M059J (cell line): ENCODE data around the gene GRK3. TPM values are rescaled to one million over a fixed set of nuclear protein-coding genes. Genes with fewer than 3 reads are reported as not detected.

Experiments
- DNase-seq: peaks from one replicate; pipeline ENCODE4 v3.0.0-alpha.2; 2012; ENCODE audit warnings: low read depth
- total RNA-seq: library from RNA; depleted of rRNA; stranded (reverse); fragments of >200 nt; shearing (Covaris generic); gene quantifications from 2 replicates; pipeline ENCODE4 v1.2.3, GENCODE V29; 2014

Gene GRK3
- total RNA-seq, 1 experiment from 2014 or later, result 4.6 TPM

DNA sequence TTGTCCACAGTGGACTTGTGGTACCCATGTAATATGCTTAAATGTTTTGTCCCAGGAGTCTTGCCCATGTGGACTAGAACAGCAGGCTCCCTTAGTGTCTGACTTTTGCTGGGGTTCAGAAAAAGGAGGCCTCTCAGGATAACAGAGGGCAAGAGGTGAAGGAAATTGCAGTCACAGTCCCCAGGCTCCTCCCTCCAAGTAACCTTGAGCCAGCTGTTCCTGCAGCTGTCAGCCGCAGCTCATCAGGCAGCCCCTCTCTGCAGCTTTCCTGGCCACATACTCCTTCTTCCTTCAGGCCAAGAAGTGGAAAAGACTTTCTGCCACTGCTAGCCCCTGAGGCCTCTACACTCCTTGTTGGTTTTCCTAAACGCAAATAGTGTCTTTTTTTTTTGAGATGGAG, 171.2 kb downstream of the GRK3 start:
- DNase-seq, result no peak

DNA sequence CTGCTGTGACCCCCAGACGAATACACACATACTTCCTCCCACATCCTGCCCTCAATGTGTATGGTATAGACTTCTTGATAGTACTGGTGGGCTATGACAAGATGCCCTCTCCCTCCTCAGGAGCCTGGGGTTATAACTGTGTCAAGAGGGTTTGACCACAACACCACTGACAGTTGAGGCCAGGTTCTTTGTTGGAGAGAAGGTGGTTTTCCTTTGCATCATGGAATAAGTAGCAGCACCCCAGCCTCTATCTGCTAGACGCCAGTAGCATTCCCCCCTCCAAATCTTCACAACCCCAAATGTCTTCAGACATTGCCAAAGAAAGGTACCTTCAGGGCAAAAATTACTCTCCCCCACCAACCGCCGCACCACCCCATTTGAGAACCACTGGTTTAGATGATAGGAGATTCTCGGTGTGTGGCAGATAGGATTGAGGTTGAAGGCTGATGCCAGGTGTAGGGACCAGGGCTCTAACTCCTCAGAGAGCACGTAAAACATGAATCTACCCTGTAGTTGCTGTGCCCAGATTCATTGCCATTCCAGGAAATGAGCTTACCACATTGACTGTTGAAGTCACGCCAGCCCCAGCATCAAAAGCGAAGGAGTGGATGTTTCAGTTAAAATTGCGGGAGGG, 172.0 kb downstream of the GRK3 start:
- DNase-seq, result no peak

DNA sequence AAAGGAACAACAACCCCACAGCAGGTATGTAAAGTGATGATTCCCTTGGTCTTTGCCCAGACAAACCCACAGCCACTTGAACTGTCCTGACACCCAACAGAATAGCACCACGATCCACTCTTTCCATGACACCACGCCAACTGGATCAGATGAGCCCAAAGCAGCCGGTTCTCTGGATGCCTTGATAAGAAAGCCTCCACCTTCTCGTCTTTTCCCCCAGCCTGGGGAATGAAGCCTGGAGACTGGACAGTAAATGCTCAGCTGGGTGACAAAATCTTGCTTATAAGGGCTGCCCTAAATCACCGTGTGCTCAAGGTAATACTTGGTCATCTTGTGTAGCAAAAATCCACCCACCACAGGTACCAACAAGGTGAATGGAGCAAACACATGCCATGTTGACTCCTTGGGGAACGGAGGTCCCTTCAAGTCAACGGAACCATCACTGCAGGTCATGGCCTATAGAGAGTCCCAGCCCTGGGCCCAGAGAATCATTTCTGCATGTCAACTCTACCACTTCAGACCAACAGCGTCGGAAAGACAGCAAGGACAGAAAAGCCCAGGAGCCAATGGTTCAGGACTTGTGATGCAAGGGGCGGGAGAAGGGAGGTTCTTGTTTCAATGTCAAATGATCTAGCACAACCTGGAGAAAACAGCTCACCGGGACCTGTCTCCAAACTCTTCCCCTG, 175.3 kb downstream of the GRK3 start:
- no peak for DNase-seq

DNA sequence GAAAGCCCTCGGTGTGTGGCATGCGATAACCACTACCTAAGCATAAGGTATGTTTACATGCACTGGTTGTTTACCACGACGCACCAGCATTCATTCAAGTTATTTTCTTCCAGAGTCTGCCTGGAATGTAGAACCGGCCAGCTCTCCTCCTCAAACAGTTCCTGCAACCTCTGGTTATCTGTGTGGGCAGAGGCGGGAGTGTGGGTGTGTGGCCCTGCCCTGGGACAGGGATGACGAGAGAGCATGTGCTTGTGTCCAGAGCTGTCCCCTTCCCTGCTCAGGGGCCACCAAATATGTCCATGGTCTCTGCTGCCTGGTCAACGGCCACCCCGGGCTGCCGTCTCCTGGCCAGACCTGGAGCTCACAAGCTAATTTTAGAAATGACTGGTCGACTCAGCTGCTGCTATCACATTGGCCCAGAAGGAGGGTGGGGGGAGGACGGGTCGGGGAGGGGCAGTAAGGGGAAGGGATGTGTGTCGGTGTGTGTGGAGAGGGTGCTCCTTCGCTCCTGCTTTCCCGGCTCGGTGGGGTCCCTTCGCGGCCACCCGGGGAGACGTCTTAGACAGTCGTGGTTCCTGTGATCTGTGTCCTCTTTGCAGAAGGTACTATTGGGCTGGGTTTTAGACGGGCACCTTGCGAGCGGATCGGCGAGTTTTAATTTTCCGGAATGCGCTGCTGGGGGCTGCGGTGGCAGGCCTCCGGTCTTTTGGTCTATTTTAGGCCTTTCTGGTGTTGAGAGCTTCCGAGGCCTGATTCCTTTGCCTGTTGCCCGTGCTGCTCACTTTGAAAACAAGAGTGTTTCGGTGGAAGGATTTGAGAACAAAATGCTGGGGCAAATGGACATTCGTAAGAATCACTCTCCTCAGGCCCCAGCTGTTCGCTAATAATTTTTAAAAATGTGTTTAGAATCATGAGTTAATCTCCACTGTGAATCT, 177.5 kb downstream of the GRK3 start, which contains the start of gene MYO18B:
Gene MYO18B (plus strand): TSS at position 497 of the 935 bp plus-strand sequence. CDS start 18,905 bp downstream, outside the sequence.
- DNase-seq, result no peak

DNA sequence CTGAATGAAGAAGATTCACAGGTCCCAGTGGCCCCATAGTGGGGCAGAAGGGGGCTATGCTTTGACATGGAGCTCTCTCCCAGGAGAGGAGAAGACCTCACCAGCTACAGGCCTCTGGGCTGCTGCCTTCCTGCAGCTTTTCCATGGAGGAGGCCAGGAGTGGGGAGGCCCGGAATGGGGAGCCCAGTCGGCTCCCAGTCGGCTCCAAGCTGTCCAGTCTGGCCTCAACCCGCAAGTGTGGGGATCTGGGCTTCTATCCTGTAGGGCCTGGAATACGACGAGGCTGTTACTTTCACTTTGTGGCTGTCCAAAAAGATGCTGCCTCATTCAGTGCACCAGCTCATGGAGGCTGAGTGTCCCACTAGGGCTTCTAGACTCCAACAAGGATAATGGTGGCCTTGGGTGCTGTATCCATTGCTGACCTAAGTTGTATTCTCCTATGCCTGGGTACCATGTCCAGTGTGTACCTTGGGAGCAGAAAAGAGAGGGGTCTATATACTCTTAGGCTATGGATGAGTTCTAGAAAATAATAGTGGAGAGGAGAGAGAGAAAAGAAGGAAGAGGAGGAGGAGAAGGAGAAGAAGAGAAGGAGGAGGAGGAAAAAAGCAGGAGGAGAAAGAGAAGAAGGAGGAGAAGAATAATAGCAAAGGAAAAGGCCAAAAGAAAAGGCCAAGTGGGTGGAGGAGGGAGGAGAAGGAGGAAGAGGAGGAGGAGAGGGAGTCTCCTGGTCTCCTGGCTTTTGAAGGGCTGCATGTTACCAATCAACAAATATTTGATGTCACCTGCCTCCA, 178.6 kb downstream of the GRK3 start:
- no peak for DNase-seq

DNA sequence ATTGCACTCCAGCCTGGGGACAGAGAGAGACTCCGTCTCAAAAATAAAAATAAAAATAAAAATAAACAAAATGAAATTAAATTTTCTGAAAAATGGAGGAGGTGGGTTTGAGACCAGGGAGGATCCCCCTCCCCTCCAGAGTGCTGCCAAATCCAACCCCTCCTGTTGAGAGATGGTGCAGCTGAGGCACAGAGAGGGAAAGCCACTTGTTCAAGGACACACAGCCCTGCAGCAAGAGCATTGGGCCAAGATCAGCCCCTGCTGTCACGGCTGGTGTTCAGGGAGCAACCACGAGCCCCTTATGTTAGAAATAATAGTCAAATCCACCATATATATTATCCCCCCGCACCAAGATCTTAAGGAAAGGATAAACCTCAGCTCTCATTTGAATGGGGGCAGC, 180.2 kb downstream of the GRK3 start:
- DNase-seq, result no peak

DNA sequence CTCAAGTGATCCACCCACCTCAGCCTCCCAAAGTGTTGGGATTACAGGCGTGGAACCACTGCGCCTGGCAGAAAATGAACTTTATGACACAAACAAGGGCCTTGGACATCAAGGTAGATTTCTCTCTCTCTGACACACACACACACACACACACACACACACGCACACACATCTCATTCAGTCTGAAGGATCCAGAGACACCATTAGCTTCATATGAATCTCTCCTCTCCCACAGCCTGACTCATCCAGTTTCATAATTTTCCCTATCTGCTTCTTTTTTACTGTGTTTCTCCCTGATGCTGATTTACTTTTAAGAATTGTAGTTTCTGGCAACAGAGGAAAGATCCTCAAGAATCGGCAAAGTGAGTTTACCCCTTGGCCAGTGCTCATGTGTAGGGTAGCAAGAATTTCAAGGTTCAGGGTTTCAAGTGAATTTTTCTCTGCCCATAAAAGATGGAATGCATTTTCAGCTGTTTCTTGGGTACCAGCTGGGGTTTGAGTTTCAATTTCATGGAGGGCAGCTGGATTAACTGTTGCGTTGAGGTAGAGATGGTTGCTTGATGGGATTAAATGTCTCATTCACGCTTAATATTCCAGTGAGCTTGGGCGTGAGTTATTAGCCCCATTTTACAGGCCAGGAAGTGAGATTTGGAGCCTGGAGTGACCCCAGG, 181.0 kb downstream of the GRK3 start:
- peak; percentile 59 for DNase-seq

DNA sequence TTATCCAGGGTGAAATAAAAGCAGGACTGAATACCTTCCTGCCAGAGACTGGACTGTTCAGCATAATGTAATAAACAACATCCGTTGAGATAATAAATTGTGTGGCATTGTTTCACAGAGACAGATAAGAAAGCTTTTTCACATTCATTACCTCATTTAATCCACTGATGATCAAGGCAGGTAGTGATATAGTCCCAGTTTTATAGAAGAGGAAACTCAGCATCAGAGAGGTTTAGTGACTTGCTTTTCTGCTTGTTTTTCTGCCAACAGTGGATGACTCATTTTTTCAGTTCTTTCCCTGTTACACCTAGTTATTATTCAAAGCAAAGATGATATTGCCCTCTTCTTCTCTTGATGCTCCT, 181.5 kb downstream of the GRK3 start:
- DNase-seq, result peak; percentile 75

DNA sequence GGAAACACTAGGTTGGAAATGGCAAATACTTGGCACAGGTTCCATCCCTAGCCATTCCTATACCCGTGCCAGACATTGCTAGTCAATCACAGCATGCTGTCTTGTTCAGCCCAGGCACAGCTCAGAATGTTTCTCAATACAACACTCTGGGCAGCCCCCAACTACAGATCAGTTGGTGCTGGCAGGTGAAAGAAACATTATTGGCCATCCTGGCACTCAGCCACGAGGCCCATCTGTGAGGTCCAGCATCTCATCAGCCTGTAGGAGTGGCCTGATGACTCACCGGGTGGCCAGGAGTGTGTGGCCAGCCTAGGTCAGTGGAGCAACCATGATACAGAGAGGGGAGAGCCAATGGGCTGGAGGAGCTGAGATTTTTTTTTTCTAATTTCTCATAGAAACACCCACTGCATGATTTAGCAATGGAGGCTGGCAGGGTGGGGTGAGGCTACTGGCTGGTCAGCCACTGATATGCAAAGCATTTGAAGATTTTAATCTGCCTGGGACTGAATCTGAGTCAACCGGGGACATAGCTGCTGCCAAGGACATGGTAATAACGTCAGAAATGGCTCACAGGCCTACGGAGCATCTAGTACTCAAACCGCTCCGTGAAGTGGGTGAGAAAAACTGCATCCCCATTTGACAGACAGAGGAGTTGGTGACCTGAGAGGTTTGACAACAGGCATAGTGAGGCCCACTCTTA, 182.9 kb downstream of the GRK3 start:
- peak; percentile 98 for DNase-seq

DNA sequence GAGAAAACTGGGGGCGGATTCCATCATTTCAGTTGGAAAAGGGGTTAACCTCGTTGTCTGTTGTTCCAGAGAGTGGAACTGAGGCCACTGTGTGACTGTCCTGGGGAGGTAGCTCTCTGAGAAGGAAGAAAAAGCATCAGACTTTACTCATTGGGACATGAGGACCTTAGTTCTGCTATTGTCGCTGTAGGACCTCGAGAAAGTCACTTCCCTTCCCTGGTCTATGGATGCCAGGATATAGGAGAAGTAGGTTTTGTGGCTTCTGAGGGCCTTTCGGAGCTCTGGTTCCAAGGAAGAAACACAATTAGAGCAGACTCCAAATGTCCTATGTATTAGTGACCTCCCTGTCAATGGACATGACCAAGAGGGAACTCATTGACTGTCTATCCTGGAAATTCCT, 183.7 kb downstream of the GRK3 start:
- no peak for DNase-seq

DNA sequence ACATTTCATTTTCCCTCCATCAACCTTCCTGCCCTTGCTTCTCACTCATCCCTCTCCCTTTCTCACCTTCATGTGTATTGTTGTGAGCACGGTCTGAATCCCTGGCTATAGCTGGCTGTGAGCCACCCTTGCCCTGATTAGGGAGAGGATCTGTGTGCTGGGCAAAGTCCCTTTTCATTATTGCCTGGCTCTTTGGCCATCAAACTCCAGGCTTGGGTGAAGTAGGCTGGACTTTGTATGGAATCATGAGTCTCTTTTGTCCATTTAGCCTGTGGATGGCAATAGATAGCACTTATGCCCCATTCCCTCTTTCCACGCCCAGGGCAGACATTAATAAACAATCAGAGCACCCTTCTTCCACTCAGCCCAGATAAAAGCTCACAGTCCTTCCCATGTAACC, 184.2 kb downstream of the GRK3 start:
- no peak for DNase-seq

DNA sequence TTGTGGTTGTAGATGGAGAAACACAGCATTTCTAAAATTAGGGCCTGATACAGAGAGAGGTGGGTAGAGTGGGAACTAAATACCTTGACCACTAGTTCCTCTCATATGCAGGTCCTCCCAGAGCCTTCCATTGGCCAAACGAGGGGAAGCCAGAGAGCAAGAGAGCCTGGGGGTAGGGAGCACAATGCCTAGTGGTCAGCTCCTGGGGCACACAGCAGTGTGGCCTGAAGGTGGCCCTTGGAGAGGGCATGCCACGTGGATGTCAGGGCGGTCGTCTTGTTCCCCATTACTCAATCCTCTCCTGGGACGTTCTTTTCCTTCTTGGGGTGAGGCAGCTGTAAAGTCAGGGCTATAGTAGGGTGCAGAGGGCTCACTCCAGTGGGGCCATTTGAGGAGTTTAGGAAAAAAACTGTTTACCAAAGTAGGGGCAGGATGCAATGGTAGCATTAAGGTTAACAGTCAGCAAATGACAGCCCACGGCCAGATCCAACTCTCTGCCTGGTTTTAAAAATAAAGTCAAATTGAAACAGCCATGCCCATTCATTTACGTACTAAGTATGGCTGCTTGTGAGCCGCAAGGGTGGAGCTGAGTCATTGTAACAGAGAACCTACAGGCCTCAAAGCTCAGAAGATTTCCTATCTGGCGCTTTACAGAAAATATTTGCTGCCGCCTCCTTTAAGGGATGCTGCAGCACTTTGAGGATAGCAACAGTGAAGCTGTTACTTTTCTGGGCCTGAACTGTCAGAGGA, 185.1 kb downstream of the GRK3 start:
- DNase-seq, result peak; percentile 15

DNA sequence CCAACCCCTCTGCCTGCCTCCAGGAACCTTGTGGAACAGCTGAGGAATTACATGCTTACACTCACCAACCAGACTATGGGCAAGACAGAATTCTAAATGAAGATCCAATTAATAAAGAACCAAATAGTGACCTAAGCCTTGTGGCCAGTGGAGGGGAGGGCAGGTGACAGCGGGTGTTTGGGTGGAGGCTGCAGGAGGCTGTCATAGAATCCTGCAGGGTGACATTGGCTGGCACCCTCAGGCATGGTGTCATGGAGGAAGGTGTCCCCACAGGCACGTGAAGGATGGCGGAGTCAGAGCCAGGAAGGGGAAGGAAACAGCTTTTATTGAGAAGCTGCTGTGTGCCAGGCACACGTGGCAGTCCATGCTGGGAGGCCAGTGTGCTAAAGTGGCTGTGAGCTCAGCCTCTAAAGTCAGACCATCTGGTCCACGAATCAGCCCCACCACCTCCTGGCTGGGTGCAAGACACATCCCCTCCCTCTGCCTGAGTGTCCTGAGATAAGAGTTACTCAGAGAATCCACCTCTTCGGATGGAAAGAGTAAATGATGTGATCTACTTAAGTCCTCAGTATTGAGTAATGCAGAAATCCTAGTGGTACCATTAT, 186.2 kb downstream of the GRK3 start:
- no peak for DNase-seq

DNA sequence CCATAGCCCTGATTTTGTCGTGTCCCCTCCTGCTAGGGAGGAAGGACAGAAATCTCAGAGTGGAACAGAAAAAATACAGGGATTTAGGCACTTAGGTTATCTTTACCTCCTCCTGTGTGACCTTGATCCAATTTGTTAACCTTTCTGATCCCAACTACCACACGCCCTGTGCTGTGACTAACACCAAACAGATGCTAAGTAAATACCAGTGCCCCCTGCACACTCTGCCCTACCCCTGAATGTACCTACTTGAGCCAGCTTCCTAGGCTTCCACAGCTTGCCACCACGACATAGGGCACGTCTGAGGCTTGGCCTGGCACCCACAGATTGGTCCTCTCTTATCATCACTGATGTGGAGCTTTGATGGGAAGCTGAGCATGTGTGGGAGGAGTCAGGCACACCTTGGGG, 186.7 kb downstream of the GRK3 start:
- DNase-seq, result no peak

DNA sequence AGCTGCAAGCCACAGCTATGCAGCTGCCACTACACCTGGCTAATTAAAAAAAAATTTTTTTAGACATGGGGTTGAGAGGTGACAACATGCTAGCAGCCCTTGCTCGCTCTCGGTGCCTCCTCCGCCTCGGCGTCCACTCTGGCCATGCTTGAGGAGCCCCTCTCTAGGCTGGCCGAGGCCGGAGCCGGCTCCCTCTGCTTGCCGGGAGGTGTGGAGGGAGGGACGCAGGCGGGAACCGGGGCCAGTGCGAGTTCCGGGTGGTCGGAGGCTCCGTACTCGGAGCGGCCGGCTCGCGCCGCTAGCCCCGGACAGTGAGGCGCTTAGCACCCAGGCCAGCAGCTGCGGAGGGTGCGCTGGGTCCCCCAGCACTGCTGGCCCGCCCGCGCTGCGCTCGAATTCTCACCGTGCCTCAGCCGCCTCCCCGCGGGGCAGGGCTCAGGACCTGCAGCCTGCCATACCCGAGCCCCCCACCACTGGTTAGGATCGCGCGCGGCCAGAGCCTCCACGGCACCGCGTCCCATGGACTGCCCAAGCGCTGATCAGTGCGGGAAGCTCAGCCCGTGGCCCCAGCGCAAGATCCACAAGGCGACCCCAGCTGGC, 188.2 kb downstream of the GRK3 start:
- no peak for DNase-seq

DNA sequence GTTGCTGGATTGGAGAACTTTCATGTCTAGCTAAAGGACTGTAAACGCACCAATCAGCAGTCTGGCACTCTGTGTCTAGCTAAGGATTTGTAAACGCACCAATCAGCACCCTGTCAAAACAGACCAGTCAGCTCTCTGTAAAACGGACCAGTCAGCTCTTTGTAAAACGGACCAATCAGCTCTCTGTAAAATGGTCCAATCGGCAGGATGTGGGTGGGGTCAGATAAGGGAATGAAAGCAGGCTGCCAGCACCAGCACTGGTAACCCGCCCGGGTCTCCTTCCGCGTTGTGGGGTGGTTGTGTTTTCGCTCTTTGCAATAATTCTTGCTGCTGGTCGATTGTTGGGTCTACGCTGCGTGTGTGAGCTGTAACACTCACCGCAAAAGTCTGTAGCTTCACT, 188.8 kb downstream of the GRK3 start:
- DNase-seq, result no peak

DNA sequence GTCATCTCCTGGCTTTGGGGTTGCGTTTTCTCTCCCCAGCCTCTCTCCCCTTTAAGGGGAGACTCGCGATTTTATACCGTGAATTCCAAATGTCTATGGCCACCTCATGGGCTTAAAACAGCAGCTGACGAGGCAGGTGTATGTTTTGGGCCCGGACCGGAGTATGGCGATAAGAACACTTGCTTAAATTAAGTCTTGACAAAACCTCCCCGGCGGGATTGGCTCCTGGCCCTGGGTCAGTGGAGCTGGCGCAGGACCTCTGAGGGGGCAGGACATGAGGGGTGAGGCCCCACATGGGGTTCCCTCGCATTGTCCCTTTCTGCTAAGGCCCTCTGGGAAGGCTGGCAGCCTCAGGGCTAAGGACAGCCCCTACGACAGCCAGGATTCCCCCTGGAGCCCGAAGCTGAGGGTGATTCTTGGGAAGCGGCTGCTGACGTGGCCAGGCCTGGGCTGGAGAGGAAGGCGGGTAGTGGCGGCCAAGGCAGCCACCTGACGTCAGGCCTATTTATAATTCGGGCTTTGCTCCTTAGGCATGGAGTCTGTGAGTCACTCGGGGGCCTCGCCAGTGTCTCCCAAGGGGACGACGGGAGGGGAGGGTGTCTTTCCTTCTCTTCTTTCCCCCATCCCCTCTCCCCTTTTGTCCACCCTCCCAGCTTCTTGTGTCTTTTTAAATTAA, 190.2 kb downstream of the GRK3 start:
- peak; percentile 94 for DNase-seq

DNA sequence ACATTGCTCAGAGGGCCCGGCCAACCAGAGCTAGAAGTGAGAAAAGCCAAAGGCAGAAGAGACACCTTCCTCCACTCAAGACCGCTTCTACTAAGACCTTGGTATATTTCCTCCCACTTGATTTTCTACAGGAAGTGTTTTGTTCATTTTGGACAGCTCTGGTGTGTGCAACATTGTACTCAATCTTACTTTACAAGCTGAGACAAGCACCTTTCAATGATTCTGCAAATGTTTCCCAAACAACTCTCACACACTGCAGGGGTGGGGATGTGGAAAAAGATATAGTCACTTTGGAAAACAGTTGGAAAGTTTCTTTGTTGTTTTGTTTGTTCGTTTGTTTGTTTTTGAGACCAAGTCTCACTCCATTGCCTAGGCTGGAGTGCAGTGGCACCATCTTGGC, 193.2 kb downstream of the GRK3 start:
- no peak for DNase-seq
